Neutrophil (primary cell): ENCODE results near the gene TCL1B.

Experiments
- H3K27ac ChIP-seq: fragments of 200-600 bp; sonication (generic); 2 replicates; pipeline ENCODE4 v1.5.1; 2016; ENCODE audit warnings: mild to moderate bottlenecking, moderate library complexity
- H3K27me3 ChIP-seq: fragments of 200-600 bp; sonication (generic); 2 replicates; pipeline ENCODE4 v1.6.0; 2016; ENCODE audit warnings: mild to moderate bottlenecking
- H3K36me3 ChIP-seq: fragments of 200-600 bp; sonication (generic); 2 replicates; pipeline ENCODE4 v1.5.1; 2017
- H3K4me1 ChIP-seq, 2 experiments: fragments of 200-600 bp in 1 of 2; sonication (generic) in 1 of 2; 1 replicate in 1 of 2; 2 replicates in 1 of 2; pipeline versions ENCODE4 v1.5.1 to v1.6.1; 2013 to 2016; ENCODE audit warnings: low read depth in 1 of 2, low read length in 1 of 2, mild to moderate bottlenecking in 1 of 2, moderate library complexity in 1 of 2; ENCODE audit not compliant: control insufficient read depth in 1 of 2, insufficient read depth in 1 of 2
- H3K4me3 ChIP-seq, 2 experiments: fragments of 200-600 bp in 1 of 2; sonication (generic) in 1 of 2; 1 replicate in 1 of 2; 2 replicates in 1 of 2; pipeline ENCODE4 v1.5.1; 2013 to 2016; ENCODE audit warnings: low read depth in 1 of 2, low read length in 1 of 2, mild to moderate bottlenecking in 1 of 2, moderate library complexity in 1 of 2
- H3K9me3 ChIP-seq: fragments of 200-600 bp; sonication (generic); 2 replicates; pipeline ENCODE4 v1.5.1; 2016
- CTCF ChIP-seq: fragments of 200-600 bp; sonication (generic); IDR thresholded peaks from 2 replicates; pipeline ENCODE4 v1.5.1; 2016; ENCODE audit warnings: antibody characterized with exemption

Gene TCL1B

GRCh38 chr14:95690815-95691214, 4.6 kb downstream of the TCL1B start:
- Histone ChIP-seq H3K27me3 (no peaks in the 10 kb centered on the region), H3K9me3 (no peaks in the 10 kb centered on the region), H3K4me3 (no peak overlapping the region), H3K27ac (no peak overlapping the region), H3K4me1 (no peaks in the 10 kb centered on the region), H3K36me3 (no peaks in the 10 kb centered on the region)
- no peak for TF ChIP-seq CTCF

DNA sequence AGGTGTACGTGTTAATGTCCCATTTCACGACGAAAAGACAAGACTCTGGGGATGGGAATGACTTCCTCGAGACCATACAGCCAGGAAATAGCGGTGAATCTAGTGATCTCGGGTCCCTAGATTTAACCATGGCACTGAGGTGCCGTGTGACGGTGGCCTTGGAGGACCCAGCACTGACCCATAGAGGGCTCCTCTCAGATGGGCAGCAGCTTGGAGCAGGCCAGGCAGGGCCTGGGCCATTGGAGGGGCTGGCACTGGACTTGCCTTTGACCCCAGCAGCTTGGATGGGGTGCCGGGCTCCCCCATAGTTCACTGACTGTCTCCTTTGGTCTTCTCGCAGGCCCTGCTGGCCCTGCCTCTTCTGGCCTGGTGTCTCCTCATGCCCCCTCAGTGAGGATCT, 5.4 kb downstream of the TCL1B start:
- H3K27me3 ChIP-seq: no peaks in the 10 kb centered on the region
- no peaks in the 10 kb centered on the region for H3K4me1 ChIP-seq
- no peak for TF ChIP-seq CTCF
- H3K4me3 ChIP-seq: no peak overlapping the region
- no peaks in the 10 kb centered on the region for H3K9me3 ChIP-seq
- no peak overlapping the region for H3K27ac ChIP-seq
- no peaks in the 10 kb centered on the region for H3K36me3 ChIP-seq

GRCh38 chr14:95692109-95692508, 5.9 kb downstream of the TCL1B start:
- H3K27me3 ChIP-seq: no peaks in the 10 kb centered on the region
- no peak overlapping the region for H3K4me3 ChIP-seq
- H3K4me1 ChIP-seq: no peaks in the 10 kb centered on the region
- no peak for TF ChIP-seq CTCF
- no peak overlapping the region for H3K27ac ChIP-seq
- no peaks in the 10 kb centered on the region for H3K9me3 ChIP-seq
- no peaks in the 10 kb centered on the region for H3K36me3 ChIP-seq

DNA sequence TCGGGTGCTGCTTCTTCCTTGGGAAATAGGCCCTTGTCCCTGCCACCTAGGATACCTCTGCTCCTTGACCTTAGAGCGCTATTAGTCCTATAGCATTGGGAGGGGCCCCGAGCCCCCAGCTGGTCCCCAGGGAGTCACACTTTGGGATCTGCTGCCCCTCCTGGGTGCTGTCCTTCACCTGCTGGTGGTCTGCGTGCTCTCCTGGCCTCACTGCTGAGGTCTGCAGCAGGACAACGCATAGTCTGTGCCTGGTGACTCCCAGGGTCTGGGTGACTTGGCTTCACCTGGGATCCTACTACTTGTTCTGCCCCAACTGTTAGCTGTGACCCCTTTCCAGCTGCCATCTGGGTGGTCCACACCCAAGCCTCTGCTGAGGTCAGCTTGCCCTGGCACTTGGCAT, 8.8 kb downstream of the TCL1B start:
- Histone ChIP-seq H3K36me3 (no peaks in the 10 kb centered on the region), H3K27ac (no peak overlapping the region), H3K27me3 (peaks cover 16% of the 10 kb centered on the region), H3K4me3 (no peak overlapping the region), H3K4me1 (no peaks in the 10 kb centered on the region), H3K9me3 (no peaks in the 10 kb centered on the region)
- no peak for TF ChIP-seq CTCF

DNA sequence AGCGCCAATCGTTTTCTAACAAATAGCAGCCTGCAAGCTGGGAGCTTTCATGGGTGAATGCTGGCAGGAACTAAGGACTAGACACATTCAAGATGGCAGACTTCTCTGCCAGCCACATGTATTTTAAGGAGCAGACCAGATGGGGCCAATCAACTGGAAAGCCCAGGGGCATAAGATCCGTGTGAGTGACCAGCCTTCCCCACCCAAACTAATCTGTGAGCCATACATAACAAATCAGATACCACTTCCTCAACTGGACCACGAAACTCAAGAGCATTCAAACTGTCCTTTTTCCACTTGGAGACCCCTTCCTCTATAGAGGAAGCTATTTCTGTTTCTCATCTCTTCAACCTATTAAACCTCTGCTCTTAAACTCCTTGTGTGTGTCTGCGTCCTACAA, 9.7 kb downstream of the TCL1B start:
- Histone ChIP-seq H3K9me3 (no peaks in the 10 kb centered on the region), H3K36me3 (no peaks in the 10 kb centered on the region), H3K4me1 (no peaks in the 10 kb centered on the region), H3K4me3 (no peak overlapping the region), H3K27me3 (peaks cover 25% of the 10 kb centered on the region), H3K27ac (no peak overlapping the region)
- no peak for TF ChIP-seq CTCF

DNA sequence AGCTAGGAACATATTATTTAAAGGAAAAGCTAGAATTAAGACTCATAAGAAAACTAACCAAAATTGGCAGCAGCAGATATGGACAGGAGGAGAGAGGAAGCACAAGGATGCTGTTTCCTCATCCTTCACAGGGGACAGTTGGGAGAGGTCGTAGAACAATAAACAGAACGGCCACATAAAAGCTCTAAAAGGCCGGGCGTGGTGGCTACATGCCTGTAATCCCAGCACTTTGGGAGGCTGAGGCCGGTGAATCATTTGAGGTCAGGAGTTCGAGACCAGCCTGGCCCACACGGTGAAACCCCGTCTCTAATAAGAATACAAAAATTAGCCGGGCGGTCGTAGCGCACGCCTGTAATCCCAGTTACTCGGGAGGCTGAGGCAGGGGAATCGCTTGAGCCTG, 10.5 kb downstream of the TCL1B start:
- H3K27me3 ChIP-seq: peaks cover 33% of the 10 kb centered on the region
- no peaks in the 10 kb centered on the region for H3K4me1 ChIP-seq
- no peak overlapping the region for H3K4me3 ChIP-seq
- no peak for TF ChIP-seq CTCF
- H3K9me3 ChIP-seq: no peaks in the 10 kb centered on the region
- no peaks in the 10 kb centered on the region for H3K36me3 ChIP-seq
- no peak overlapping the region for H3K27ac ChIP-seq
